Stimulated activated CD8-positive, alpha-beta memory T cell treated with anti-CD3 and anti-CD28 coated beads, Interleukin-7, amount 100 ng/mL, for 1 hour (primary cell): ENCODE results near the gene SCO2.
A peak's percentile ranks its signal among the peaks of the same experiment; 100 is the strongest.

ENCODE experiments used
- DNase-seq, 2 donors: peaks; one replicate each; pipeline ENCODE4 v3.0.0-alpha.2; 2020; ENCODE audit warnings: low read depth in 2 of 2

SCO2 gene

GRCh38 chr22:50476868-50477267 lies 48.5 kb downstream of the SCO2 start:
- no peak for DNase-seq

GRCh38 chr22:50475652-50476002 lies 49.8 kb downstream of the SCO2 start:
- DNase-seq: no peak

- peak; percentile 72 to 75 for DNase-seq
These were observed 50.4 kb downstream of the SCO2 start, which contains the start of gene SBF1 for GRCh38 chr22:50474710-50475651. SBF1 (minus strand) TSS chr22:50475035; CDS start chr22:50474840, 195 bp downstream.

- no peak for DNase-seq
These were observed 51.3 kb downstream of the SCO2 start for GRCh38 chr22:50473855-50474671.
